ENCODE data around the gene OPN1MW3. TPM values are rescaled to one million over a fixed set of nuclear protein-coding genes. Genes with fewer than 3 reads are reported as not detected.
A peak's percentile ranks its signal among the peaks of the same experiment; 100 is the strongest.

The OPN1MW3 gene
- total and polyA plus RNA-seq, 4 donors = not detected

- H3K4me3 ChIP-seq = no peak overlapping the region
- H3K36me3 ChIP-seq (ENCODE audit: control insufficient read depth in 4 of 4, insufficient read depth in 4 of 4, low read length in 4 of 4) = no peaks in the 10 kb centered on the region
- H3K27me3 ChIP-seq (ENCODE audit: control insufficient read depth in 3 of 3, insufficient read depth in 3 of 3, low read length in 2 of 3) = no peaks in the 10 kb centered on the region
- H3K9ac ChIP-seq (ENCODE audit: insufficient read depth in 1 of 2, low read length in 2 of 2) = no peak overlapping the region
- DNase-seq (peak; percentile 40 to 52 (median 50)), ATAC-seq (ENCODE audit: insufficient read depth, low FRiP score) (no peak)
- no peaks in the 10 kb centered on the region for H3K9me3 ChIP-seq (ENCODE audit: control insufficient read depth in 4 of 4, insufficient read depth in 3 of 4, low read length in 3 of 4)
- WGBS, 2 donors = 56 to 69% methylated on average over 7 to 9 of the region's 9 CpGs
- no peaks in the 10 kb centered on the region for H3K4me1 ChIP-seq (ENCODE audit: control insufficient read depth in 5 of 5, insufficient read depth in 5 of 5, low read length in 5 of 5)
- no peak overlapping the region for H3K27ac ChIP-seq (ENCODE audit: low read depth in 1 of 2, low read length in 1 of 2)
- TF ChIP-seq CTCF (IDR thresholded peaks at IDR 0.05; ENCODE audit: control extremely low read depth, extremely low read depth) = peak; percentile 68
Measured at GRCh38 chrX:154308108-154308946, 50.9 kb downstream of the OPN1MW3 start.

- no peak for ATAC-seq (ENCODE audit: insufficient read depth, low FRiP score)
- H3K27ac ChIP-seq (ENCODE audit: low read depth in 1 of 2, low read length in 1 of 2) = no peak overlapping the region
- no peak for TF ChIP-seq CTCF (IDR thresholded peaks at IDR 0.05; ENCODE audit: control extremely low read depth, extremely low read depth)
- H3K4me1 ChIP-seq (ENCODE audit: control insufficient read depth in 5 of 5, insufficient read depth in 5 of 5, low read length in 5 of 5) = no peaks in the 10 kb centered on the region
- no peaks in the 10 kb centered on the region for H3K27me3 ChIP-seq (ENCODE audit: control insufficient read depth in 3 of 3, insufficient read depth in 3 of 3, low read length in 2 of 3)
- 79 to 97% methylated on average over 13 to 16 of the region's 16 CpGs for WGBS, 2 donors
- H3K9ac ChIP-seq (ENCODE audit: insufficient read depth in 1 of 2, low read length in 2 of 2) = no peak overlapping the region
- DNase-seq = no peak
- no peak overlapping the region for H3K4me3 ChIP-seq
- H3K9me3 ChIP-seq (ENCODE audit: control insufficient read depth in 4 of 4, insufficient read depth in 3 of 4, low read length in 3 of 4) = no peaks in the 10 kb centered on the region
- no peaks in the 10 kb centered on the region for H3K36me3 ChIP-seq (ENCODE audit: control insufficient read depth in 4 of 4, insufficient read depth in 4 of 4, low read length in 4 of 4)
Measured at GRCh38 chrX:154309041-154309775, 51.8 kb downstream of the OPN1MW3 start.

GRCh38 chrX:154310616-154311536 is 53.5 kb downstream of the OPN1MW3 start:
- ATAC-seq (ENCODE audit: insufficient read depth, low FRiP score) = no peak
- no peak for DNase-seq
- no peaks in the 10 kb centered on the region for H3K9me3 ChIP-seq (ENCODE audit: control insufficient read depth in 4 of 4, insufficient read depth in 3 of 4, low read length in 3 of 4)
- H3K4me1 ChIP-seq (ENCODE audit: control insufficient read depth in 5 of 5, insufficient read depth in 5 of 5, low read length in 5 of 5) = no peaks in the 10 kb centered on the region
- H3K27me3 ChIP-seq (ENCODE audit: control insufficient read depth in 3 of 3, insufficient read depth in 3 of 3, low read length in 2 of 3) = no peaks in the 10 kb centered on the region
- H3K9ac ChIP-seq (ENCODE audit: insufficient read depth in 1 of 2, low read length in 2 of 2) = no peak overlapping the region
- H3K4me3 ChIP-seq = no peak overlapping the region
- no peaks in the 10 kb centered on the region for H3K36me3 ChIP-seq (ENCODE audit: control insufficient read depth in 4 of 4, insufficient read depth in 4 of 4, low read length in 4 of 4)
- 76 to 93% methylated on average over 18 to 19 of the region's 19 CpGs for WGBS, 2 donors
- H3K27ac ChIP-seq (ENCODE audit: low read depth in 1 of 2, low read length in 1 of 2) = no peak overlapping the region
- no peak for TF ChIP-seq CTCF (IDR thresholded peaks at IDR 0.05; ENCODE audit: control extremely low read depth, extremely low read depth)
